GM21423 (cell line): ENCODE results near the gene EID1.

Experiments
- ATAC-seq: cut with Tn5 transposase; IDR thresholded peaks from one replicate; pipeline ENCODE4 v1.9.1; 2021; ENCODE audit warnings: mild to moderate bottlenecking, moderate library complexity; ENCODE audit not compliant: unreplicated experiment

EID1 gene

DNA sequence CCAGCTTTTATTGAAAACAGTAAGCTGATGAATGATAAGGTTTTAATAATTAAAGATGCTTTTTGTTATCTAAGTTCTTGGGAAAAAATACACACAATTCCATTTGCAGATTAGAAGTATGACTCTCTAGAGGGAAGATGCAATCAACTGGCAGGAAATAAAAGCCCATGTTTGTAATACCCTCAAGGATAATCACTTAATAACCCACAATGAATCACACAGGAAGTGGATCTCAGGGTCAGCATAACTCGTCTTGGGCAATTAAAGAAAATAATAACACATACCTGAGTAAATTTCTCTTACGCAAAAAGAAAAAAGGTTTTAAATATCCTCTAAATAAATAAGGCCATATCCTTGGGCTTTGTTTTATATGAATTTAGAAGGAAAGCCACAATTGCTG is 9.4 kb upstream of the EID1 start:
- no peak for ATAC-seq

DNA sequence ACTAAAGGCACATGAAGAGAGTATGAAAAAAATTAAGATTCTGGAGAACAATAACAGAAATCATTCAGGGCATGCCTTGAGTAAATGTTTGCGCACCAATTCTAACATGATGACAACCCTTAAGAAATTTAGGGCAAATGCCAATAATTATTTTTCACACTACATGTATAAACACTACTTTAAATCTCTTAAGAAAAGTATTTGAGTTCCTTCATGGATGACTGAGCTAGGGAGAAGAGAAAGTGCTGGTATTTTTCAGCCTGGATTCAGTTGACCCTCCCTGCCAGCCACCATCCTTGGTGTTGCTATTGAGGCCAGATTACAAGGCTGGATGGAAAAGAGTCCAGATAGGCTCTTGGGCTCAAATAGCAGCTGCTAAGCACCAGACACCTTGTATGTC is 8.0 kb upstream of the EID1 start:
- ATAC-seq: no peak

DNA sequence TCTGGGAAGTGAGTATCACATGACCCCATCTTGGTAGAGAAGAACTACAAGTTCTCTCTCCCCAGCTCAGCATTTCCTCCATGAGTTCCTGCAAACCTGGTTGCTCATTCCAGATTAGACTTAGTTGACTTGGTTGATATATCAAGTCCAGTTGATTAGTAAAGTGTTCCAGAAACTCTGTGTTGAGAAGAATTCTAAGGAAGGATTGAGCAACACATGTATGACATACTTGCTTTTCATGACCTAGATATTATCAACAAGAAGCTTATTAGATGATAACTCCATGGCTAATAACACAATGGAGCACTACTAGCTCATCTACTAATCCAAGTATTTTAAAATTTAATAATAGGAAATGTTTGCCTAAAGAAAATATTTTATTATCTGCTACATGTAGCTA is 6.4 kb upstream of the EID1 start:
- ATAC-seq: no peak

DNA sequence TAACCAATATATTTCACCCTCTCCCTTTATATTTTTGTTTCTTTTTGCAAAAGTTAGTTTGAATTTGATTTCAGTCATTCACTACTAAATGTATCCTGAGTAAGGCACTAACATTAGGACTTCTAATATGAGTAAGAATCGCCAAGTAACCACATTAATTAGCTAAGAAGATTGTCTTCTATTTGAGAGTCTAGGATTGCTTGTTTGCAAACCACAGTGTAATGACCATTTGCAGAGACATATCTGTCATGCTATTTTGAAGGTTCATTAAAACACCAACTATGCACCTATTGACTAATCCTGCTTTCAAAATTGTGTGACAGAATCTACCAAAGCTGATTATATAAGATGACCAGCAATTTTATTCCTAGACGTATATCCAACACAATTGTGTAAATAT is 5.3 kb upstream of the EID1 start:
- ATAC-seq: no peak

DNA sequence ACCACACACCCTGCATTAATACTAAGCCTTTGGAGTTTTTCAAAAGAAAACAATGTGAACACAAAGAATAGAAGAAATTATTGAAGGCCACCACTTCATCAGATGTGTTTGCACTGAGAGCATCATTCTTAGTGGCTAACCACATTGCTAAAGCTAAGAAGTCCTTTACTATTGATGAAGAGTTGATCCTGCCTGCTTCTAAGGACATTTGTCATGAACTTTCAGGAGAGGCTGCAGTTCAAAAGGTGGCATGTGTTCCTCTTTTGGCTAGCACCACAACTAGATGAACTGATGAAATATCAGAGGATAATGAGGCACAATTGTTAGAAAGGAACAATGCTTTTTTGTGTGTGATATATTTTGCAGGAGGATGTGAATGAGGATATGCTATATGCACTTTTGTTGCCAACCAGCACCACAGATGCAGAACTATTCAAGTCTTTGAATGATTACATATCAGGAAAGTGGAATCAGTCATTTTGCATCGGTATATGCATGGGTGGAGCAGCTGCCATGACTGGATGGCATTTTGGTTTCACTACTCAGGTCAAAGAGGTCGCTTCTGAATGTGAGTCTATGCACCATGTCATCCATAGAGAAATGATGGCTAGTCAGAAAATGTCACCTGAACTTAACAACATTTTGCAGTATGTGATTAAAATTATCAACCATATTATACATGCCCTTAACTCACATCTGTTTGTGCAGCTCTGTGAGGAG is 2.5 kb upstream of the EID1 start:
- ATAC-seq: no peak

DNA sequence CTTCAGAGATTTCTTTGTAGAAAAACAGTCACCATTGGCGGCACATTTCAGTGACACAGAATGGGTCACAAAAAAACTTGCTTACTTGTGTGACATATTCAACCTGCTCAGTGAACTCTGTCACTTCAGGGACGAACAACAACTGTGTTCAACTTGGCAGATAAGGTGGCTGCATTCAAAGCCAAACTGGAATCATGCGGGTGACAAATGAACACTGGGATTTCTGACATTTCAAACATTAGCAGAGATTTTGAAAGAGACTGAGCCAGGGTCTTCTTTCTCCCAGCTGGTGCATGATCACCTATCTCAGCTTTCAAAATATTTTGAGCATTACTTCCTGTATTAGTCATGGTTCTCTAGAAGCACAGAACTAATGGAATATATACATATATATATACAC is 1.9 kb upstream of the EID1 start:
- ATAC-seq: no peak

DNA sequence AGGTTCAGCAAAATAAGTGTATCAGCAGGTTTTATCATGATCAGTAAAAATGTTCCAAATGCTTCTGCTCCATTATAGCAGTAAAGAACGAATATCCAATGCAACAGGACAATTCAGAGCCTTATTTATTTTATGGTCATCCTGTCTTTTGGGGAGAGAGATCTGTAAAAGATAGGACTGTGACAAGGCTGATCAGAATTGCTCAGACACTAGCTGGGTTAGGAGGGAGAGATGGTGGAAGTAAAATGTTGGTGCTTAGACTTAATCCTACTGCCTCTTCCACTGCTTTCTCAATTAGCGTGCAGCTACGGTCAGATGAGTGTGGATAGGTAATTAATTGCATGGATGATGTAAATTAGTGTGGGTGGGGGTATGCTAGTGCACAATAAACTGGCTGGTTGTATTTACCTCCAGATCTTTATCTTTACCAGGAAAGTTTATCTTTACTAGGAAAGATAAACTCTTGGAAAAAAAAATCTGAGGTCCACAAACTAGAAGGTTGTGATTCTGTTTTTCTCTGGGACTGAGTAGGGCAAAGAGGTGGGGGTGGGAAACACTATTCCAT is 2.2 kb downstream of the EID1 start:
- ATAC-seq: no peak

DNA sequence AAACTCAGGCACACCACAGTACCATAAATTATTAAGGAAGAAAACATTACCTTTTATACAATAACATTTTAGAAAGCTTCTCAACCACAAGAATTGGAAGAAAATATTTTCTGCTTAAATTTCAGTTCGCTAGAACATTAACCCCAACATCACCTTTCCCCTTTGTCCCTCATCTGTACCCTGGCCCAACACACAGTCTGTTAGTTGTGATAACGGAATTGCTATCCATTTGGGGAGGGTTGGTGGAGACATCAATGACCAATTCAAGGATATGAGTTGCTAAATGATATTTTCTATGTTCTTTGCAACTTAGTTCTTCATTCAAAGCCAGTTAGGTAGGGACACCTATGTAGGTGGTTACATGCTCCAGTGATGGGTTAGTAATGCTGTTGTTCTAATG is 5.8 kb downstream of the EID1 start:
- no peak for ATAC-seq

DNA sequence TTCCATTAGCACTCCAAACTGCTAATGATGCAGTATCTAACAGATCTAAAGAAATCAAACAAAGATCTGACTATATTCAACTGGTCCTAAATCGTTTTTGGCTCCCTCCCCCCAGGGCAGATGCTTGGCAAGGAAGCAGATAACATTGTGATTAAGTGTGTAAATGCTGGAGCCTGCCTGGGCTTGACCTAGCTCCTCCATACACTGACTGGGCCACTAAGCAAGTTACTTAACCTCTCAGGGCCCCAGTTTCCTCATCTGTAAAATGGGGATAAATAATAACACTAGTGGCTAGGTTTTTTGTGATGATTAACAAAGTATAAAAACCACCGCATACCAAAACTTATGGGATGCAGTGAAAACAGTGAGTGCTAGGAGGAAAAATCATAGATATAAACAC is 9.2 kb downstream of the EID1 start:
- ATAC-seq: no peak

DNA sequence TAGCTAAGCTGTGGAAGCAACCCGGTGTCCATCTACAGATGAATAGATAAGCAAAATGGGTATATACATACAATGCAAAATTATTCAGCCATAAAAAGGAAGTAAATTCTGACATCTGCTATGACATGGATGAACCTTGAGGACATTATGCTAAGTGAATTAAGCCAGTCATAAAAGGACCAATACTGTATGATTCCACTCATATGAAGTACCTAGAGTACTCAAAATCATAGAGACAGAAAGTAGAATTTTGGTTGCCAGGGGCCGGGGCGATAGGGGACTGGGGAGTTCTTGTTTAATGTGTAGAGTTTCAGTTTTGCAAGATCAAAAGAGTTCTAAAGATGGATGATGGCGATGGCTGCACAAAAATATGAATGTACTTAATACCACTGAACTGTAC is 10.3 kb downstream of the EID1 start:
- no peak for ATAC-seq

DNA sequence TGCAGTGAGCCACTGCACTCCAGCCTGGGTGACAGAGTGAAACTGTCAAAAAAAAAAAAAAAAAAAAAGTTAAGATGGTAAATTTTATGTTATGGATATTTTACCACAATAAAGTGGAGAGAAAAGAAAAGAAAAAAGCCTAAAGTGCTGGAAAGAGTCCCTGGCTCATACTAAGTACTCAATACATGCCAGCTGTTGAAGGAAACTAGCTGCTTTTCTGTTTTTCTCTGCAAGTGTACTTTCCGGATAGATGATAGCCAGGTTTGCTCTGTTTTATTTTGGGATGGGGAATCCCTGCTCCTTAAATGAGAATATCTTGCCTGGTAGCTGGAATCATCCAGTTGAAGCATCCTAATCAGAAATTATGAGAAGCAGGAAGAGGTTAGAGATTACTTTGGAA is 10.9 kb downstream of the EID1 start:
- ATAC-seq: no peak

DNA sequence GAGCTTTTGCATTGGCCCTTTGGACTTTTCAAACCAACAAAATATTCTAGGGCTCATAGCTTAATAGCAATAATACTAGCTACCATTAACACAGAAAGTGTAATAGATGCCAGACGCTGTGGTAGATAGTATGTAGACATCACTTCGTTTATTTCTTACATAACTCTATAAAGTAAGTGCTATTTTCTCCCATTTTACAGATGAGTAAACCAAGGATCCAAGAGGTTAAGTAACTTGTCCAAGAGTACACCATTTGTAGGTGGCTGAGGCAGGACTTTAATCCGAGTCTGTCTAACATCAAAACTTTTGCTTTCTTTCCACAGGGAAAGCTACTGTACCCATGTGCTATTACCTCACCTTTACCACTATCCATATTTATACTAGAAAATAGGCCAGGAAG is 12.0 kb downstream of the EID1 start:
- no peak for ATAC-seq

DNA sequence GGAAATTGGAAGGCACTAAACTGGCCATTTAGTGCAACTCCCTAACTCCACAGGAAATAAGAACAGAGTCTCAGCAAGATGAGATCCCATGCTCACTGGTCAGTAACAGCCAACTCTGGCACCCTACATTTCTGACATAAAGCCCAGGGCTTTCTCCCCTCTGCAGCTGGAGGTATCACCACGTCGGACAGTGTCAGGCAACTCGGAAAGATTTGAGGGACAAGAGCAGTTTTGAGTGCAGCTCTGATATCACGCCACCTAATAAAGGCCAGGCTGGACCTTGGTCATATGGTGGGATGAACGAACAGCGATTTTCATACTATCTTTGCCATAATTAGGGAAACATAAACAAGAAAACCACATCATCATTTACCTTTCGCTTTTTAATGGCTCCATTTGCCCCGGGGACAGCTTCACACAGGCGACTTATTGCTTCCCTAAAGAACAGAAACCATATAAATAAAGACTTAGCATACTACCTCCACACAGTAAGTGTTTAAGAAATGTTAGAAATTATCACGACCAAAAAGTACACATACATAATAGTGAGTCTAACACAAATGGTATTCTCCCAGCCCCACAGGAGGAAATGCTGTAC is 12.5 kb downstream of the EID1 start:
- ATAC-seq: no peak

DNA sequence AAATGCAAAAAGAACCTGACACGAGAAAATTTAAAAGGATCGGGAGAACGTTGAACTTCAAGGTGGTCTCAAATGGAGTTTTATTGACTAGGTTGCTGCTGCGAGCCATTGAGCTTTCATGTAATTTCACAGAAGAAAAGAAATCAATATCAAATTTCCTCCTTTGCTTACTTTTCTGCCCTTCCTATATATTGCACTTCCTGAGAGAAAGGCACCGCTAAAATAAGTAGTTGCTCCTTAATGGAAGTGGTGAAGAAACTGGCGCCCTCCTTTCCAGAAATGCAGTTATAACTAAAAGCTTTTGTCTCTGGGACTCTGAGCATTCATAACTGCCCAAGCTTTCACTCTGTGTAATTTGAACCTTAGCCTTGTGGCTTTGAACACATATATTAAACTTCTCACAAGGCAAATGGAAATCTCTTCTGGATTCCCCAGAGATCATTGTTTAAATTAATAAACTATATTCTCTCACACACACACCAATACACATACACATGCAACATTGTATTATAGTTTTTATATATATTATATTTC is 13.4 kb downstream of the EID1 start:
- no peak for ATAC-seq

DNA sequence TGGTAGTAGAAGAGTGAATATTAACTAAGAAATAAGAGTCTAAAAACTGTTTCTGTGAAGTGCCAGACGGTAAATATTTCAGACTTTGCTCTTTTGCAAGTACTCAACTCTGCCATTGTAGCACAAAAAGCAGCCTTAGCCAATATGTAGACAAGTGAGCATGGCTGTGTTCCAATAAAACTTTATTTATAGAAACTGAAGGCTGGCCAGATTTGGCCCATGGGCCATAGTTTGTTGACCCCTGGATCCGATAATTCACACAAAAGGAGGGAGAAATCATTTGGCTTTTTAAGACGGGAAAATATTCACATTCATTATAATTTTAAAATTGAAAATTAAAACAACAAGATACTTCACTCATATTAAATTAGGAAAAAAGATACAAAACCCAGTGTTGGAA is 15.4 kb downstream of the EID1 start:
- no peak for ATAC-seq

DNA sequence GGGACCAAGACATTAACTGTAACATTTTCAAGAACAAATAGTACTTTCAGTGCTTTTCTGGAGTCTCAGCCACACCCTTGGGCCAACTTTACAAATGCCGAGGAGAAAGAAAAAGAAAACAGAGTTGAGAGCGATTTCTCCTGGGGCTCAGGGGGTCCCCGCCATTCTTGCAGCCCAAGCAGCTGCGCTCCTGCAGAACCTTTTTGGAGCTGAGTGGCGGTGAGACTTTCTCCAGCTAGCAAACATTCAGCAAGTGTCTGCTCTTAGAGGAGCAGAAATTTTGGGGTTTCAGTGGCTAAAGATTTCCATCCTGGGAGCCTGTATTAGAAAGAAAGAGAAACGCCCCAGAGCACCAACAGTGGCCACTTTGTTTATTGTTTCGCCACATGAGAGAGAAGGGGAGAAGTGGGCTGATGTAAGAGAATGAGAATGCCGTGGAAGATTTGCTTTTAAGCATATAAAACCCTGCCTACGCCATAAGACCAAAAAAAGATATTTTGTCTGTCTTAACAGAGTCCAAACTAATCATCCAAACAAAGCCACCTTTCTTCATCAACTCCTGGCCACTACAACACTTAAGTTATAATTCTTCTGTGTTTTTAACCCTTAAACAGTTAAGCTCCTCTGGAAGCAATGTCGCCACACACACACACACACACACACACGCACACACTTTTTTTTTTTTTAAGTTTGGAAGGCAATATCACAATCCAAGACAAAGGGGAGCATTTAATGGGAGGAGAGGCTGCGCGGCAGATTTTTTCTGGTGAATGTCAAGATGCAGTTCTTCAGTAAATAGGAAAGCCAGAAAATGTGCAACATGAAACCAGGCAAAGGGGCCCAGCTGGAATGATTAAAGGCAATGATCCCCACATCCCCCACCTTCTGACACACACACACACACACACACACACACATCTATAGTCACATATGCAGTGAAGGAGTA is 19.2 kb downstream of the EID1 start:
- no peak for ATAC-seq

DNA sequence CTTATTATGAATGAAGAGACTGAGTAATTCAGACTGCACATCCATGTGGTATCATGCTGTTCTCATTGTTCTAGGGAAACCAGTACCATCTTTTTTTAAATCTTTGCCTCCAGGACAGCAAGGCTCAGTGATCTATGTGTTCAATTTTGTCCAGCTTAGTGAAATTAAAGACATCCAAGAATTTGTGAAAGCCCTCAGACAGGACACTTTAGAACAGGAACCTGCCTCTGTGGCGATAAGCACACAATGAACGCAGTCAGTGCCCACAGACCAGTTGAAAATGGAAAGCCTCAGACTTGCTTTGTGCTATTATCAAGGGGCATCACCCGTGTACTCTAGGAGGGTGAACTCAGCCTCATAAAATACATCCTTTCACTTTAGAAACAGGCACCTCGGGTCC is 20.1 kb downstream of the EID1 start:
- no peak for ATAC-seq

DNA sequence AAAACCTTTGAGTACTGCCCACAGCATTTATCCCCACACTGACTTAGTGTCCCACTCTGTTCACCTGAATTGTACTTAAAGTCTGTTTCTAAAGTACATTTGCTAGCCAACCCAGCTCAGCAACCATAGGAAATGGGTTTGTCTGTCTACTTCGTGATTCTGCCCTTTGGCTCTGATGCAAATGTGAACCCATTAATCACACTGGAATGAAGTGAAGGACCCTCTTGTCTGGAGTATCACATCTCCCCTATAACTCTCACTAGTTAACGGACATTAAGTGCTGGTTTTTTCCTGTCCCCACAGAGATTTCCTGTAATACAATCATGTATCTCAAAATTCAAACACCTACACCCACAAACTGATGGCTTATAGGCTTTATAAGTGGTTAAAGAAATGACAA is 20.5 kb downstream of the EID1 start:
- ATAC-seq: no peak

DNA sequence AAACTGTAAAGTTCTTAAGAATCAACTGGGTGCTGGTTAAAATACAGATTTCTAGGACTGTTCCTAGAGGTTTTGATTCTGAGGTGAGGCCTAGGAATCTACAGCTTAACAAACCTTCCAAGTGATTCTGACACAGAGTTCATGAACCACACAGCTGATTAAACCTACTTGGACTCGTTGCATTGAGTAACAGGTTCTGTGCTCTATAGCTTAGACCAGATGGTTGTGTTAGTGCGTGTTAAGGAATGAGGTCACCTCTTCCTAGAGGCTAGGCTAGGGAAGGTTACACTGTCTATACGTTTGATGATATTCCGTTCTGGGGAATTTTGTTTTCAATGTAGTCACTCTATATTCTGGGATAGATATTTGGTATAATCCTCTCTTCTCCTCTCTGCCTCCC is 21.9 kb downstream of the EID1 start:
- ATAC-seq: no peak

DNA sequence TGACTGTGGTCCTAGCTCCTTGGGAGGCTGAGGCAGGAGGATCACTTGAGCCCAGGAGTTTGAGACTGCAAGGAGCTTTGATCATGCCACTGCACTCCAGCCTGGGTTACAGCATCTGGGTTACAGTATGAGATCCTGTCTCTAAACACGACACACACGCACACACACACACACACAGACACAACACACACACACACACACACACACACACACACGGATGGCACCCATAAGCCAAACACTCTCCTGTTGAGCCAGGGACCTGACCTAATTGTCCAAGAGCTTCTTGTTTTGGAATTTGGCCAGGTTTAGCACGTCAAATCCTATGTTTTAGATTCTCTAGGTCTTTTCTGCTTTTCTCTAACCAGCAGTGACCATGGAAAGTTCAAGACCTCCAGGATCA is 26.8 kb downstream of the EID1 start:
- ATAC-seq: no peak

DNA sequence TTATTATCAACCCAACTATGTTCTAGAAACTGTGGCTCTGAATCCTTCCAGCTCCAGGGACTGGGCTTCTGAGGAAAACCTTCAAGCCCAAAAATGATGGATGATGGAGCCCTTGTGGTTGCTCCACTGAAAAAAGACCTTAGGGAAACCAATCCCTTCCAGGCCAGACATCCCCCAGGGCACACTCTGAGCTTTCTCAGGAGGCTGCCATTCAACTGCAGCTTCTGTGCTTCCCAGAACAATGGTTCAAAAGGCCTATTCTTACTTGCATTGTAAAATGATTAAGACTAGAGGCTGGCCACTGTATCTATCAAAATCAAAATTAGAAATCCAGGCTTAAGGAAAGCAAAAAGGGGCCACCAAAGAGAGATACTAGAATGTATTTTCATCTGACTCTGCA is 27.3 kb downstream of the EID1 start:
- no peak for ATAC-seq
